NCI-H82 (cell line): ENCODE data around the gene NDUFS7.
"Not testable (repeated sequence)": the region's sequence is repeated elsewhere in the genome, so short reads cannot be mapped to it uniquely, and the experiment has no call there.

Source experiments
- DNase-seq: peaks from one replicate; lab custom pipeline; 2025; lab: John Stamatoyannopoulos, UW

Gene NDUFS7

GRCh38 chr19:1417681-1418495 lies 34.2 kb downstream of the NDUFS7 start:
- DNase-seq: no peak

GRCh38 chr19:1418496-1418775 lies 34.7 kb downstream of the NDUFS7 start:
- DNase-seq: no peak

- no peak for DNase-seq
Observed at GRCh38 chr19:1418951-1419738, 35.4 kb downstream of the NDUFS7 start.

- DNase-seq: not testable (repeated sequence)
Observed at GRCh38 chr19:1420085-1420484, 36.4 kb downstream of the NDUFS7 start.

- DNase-seq: no peak
Observed at GRCh38 chr19:1420590-1420989, 36.9 kb downstream of the NDUFS7 start.

- no peak for DNase-seq
Observed at GRCh38 chr19:1421218-1421957, 37.7 kb downstream of the NDUFS7 start.

GRCh38 chr19:1421958-1422305 lies 38.2 kb downstream of the NDUFS7 start:
- no peak for DNase-seq

- DNase-seq: no peak
Observed at GRCh38 chr19:1422360-1422759, 38.7 kb downstream of the NDUFS7 start.

- DNase-seq: no peak
Observed at GRCh38 chr19:1422943-1423342, 39.2 kb downstream of the NDUFS7 start.

- DNase-seq: no peak
Observed at GRCh38 chr19:1423436-1424191, 39.9 kb downstream of the NDUFS7 start.

- no peak for DNase-seq
Observed at GRCh38 chr19:1424192-1424955, 40.7 kb downstream of the NDUFS7 start.

- DNase-seq: no peak
Observed at GRCh38 chr19:1425102-1425837, 41.6 kb downstream of the NDUFS7 start.

GRCh38 chr19:1425902-1426301 lies 42.2 kb downstream of the NDUFS7 start:
- DNase-seq: no peak

GRCh38 chr19:1426736-1427135 lies 43.0 kb downstream of the NDUFS7 start:
- DNase-seq: no peak

GRCh38 chr19:1427221-1427920 lies 43.7 kb downstream of the NDUFS7 start:
- DNase-seq: no peak

GRCh38 chr19:1428738-1429391 lies 45.2 kb downstream of the NDUFS7 start:
- DNase-seq: no peak

- DNase-seq: no peak
Observed at GRCh38 chr19:1429750-1430149, 46.0 kb downstream of the NDUFS7 start.

GRCh38 chr19:1430246-1430645 lies 46.5 kb downstream of the NDUFS7 start:
- no peak for DNase-seq

GRCh38 chr19:1431759-1432506 lies 48.2 kb downstream of the NDUFS7 start:
- DNase-seq: no peak
